PC-3 (cell line): ENCODE measurements around the gene CCSER2.

Experiments used
- CTCF ChIP-seq: fragments of 300-600 bp; sonication (generic); conservative IDR thresholded peaks from 2 replicates; pipeline ENCODE4 v1.5.1; 2017; ENCODE audit warnings: antibody characterized with exemption, low read depth, mild to moderate bottlenecking, low read length
- EZH2 ChIP-seq: fragments of 300-600 bp; sonication (generic); IDR thresholded peaks from one replicate; pipeline ENCODE4 v1.6.1; 2017; ENCODE audit warnings: antibody characterized with exemption, mild to moderate bottlenecking, low read length; ENCODE audit not compliant: unreplicated experiment
- EZH2phosphoT487 ChIP-seq: fragments of 300-600 bp; sonication (generic); IDR thresholded peaks from 2 replicates; pipeline ENCODE4 v1.6.1; 2018; ENCODE audit warnings: mild to moderate bottlenecking, antibody characterized with exemption, low read length, borderline replicate concordance

GRCh38 chr10:84291384-84291783 lies 37.0 kb upstream of the CCSER2 start:
- TF ChIP-seq CTCF, result no peak
- TF ChIP-seq EZH2phosphoT487, result no peak
- TF ChIP-seq EZH2, result no peak
